Measurements from ENCODE around the gene DENND6B.

DENND6B gene

GRCh38 chr22:50289942-50290630 is 36.7 kb downstream of the DENND6B start:
- no peak for DNase-seq (ENCODE audit: insufficient read length, low spot score)
- no peak for FAIRE-seq

GRCh38 chr22:50289151-50289941 is 37.5 kb downstream of the DENND6B start:
- FAIRE-seq, result no peak

GRCh38 chr22:50287731-50288130 is 39.1 kb downstream of the DENND6B start:
- DNase-seq (ENCODE audit: insufficient read length, low spot score), result no peak
- no peak for FAIRE-seq

More at GRCh38 chr22:50289151-50289941, 37.5 kb downstream of the DENND6B start:
- no peak for DNase-seq (ENCODE audit: insufficient read length, low spot score)

- DNase-seq (ENCODE audit: insufficient read length, low spot score), result no peak
Measured at GRCh38 chr22:50286701-50287318, 40.0 kb downstream of the DENND6B start.

GRCh38 chr22:50286275-50286674 is 40.5 kb downstream of the DENND6B start:
- no peak for DNase-seq (ENCODE audit: insufficient read length, low spot score)
- no peak for FAIRE-seq

More at GRCh38 chr22:50286701-50287318, 40.0 kb downstream of the DENND6B start:
- no peak for FAIRE-seq

GRCh38 chr22:50285568-50286229 is 41.1 kb downstream of the DENND6B start:
- FAIRE-seq (no peak), DNase-seq (ENCODE audit: insufficient read length, low spot score) (no peak)

GRCh38 chr22:50284479-50284878 is 42.3 kb downstream of the DENND6B start:
- DNase-seq (ENCODE audit: insufficient read length, low spot score) (no peak), FAIRE-seq (no peak)

GRCh38 chr22:50283821-50284220 is 43.0 kb downstream of the DENND6B start:
- no peak for DNase-seq (ENCODE audit: insufficient read length, low spot score)
- FAIRE-seq, result no peak

GRCh38 chr22:50282361-50283155 is 44.3 kb downstream of the DENND6B start:
- FAIRE-seq, result peak; percentile 89
- DNase-seq (ENCODE audit: insufficient read length, low spot score), result peak; percentile 84

GRCh38 chr22:50281957-50282356 is 44.9 kb downstream of the DENND6B start:
- DNase-seq (ENCODE audit: insufficient read length, low spot score) (no peak), FAIRE-seq (no peak)

GRCh38 chr22:50281384-50281760 is 45.4 kb downstream of the DENND6B start:
- FAIRE-seq, result no peak
- no peak for DNase-seq (ENCODE audit: insufficient read length, low spot score)

GRCh38 chr22:50280708-50281383 is 46.0 kb downstream of the DENND6B start:
- FAIRE-seq (no peak), DNase-seq (ENCODE audit: insufficient read length, low spot score) (no peak)

- FAIRE-seq (no peak), DNase-seq (ENCODE audit: insufficient read length, low spot score) (no peak)
Measured at GRCh38 chr22:50280022-50280707, 46.6 kb downstream of the DENND6B start.

GRCh38 chr22:50278956-50279619 is 47.7 kb downstream of the DENND6B start:
- FAIRE-seq (no peak), DNase-seq (ENCODE audit: insufficient read length, low spot score) (no peak)

GRCh38 chr22:50278461-50278860 is 48.4 kb downstream of the DENND6B start:
- no peak for DNase-seq (ENCODE audit: insufficient read length, low spot score)
- FAIRE-seq, result no peak

GRCh38 chr22:50277761-50278160 is 49.1 kb downstream of the DENND6B start:
- DNase-seq (ENCODE audit: insufficient read length, low spot score) (no peak), FAIRE-seq (no peak)

- DNase-seq (ENCODE audit: insufficient read length, low spot score) (no peak), FAIRE-seq (peak; percentile 93)
Measured at GRCh38 chr22:50276143-50276542, 50.7 kb downstream of the DENND6B start.

GRCh38 chr22:50275181-50276055 is 51.4 kb downstream of the DENND6B start:
- no peak for FAIRE-seq
- DNase-seq (ENCODE audit: insufficient read length, low spot score), result no peak
